ENCODE measurements around the gene MAML2.

Gene MAML2

DNA sequence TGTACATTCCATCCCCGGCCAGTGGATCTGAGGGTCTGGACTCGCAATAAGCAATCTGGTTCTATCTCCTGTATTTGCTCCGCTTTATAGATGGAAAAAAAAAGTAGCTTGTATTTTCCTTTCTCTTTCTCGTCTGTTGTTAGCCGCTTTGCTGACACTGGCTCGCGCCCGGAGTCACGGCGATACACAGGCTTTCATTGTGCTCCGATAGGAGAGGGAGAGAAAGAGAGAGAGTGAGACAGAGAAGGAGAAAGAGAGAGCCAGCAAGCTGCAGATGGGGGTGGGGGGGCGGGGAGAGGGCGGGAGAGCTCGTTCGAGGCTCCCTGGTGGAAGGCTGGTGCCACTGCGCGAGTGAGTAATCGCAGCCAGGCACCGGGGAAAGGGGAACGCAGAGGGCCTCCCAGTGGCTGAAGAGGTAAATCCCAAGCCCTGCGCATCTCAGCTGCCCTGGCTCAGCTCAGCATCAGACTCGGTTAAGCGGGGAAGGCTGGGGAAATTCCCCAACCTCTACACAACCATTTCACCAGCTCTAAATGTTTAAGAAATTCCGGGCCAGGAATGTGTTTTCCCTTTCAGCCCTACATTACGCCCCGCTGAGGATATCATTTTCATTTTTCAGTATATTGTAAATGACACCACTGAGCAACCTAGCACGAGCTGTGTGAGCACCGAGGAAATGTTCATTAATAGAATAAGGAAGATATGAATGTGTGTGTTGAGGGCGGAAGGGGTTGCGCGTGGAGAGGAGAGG is at the start of gene MAML2:
MAML2 (minus strand) TSS at position 235 of the 751 bp plus-strand sequence. CDS start 1,300 bp downstream, outside the sequence.
- DNase-seq, result peak; percentile 97

DNA sequence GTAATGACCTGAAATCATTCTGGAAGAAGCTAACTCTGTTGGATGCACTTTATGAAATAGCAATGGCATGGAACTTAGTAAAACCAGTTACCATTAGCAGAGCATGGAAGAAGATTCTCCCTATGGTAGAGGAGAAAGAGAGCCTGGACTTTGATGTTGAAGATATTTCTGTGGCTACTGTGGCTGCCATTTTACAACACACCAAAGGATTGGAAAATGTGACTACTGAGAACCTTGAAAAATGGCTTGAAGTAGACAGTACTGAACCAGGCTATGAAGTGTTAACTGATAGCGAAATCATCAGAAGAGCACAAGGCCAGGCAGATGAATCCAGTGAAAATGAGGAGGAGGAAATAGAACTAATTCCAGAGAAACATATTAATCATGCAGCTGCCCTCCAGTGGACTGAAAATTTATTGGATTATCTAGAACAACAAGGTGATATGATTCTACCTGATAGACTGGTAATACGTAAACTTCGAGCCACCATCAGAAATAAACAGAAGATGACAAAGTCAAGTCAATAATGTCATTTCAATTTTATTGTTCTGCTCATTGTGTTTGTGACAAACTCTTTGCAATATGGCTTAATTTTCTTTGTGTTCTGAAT is 48.8 kb upstream of the MAML2 start:
- no peak for DNase-seq

DNA sequence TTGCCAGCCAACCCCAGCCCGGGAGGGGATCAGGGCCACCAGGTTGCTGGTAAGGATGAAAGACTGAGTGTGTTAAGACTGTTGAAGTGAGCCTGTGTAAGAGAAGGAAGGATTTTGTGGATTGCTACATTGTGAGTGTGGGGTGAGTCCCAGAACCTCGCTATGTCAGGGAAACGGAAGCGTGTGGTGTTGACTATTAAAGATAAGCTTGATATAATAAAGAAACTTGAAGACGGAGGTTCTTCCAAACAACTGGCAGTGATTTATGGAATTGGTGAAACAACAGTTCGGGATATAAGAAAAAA is 47.4 kb upstream of the MAML2 start:
- DNase-seq, result peak; percentile 59

DNA sequence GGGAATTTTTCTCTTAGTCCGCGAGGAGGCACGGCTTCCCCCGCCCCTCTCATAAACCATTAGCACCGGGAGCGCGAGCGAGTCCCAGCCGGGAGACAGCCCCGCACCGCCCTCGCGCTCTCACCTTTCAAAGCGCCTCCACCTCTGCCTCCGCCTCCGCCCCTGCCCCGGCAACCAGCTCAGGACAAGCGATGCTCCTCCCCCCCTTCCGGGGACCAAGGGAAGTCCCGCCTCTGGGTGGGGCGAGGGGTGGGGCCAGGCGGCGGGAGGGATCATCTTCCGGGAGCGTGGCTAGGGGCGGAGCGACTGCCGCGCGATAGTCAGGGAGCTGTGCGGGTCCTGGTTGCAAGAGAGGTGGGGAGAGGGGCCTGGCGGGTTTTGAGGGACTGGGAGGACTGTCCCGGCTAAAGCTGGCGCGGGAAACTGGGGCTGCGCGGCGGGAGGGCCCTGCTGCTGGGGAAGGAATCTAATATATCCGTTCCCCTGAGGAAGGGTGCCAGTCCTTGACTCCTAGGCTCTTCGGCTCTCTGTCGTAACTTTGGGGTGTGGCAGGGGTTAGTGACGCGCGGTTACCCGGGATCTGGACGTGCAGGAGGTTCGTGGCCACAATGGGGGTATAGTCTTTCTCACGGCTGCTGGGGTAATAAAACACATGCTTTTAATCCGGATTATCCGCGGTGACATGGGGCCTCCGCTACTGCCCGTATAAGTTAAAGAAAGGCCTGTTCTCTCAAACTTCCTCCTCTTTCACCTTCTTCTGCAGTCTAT is 46.9 kb upstream of the MAML2 start, which contains the start of the genes CCDC82 and JRKL:
CCDC82 (minus strand) TSS at position 193 of the 768 bp plus-strand sequence. CDS start 5,165 bp downstream, outside the sequence.
JRKL (plus strand) TSS at position 294 of the 768 bp plus-strand sequence. CDS start 637 bp downstream, outside the sequence.
- peak; percentile 98 for DNase-seq

DNA sequence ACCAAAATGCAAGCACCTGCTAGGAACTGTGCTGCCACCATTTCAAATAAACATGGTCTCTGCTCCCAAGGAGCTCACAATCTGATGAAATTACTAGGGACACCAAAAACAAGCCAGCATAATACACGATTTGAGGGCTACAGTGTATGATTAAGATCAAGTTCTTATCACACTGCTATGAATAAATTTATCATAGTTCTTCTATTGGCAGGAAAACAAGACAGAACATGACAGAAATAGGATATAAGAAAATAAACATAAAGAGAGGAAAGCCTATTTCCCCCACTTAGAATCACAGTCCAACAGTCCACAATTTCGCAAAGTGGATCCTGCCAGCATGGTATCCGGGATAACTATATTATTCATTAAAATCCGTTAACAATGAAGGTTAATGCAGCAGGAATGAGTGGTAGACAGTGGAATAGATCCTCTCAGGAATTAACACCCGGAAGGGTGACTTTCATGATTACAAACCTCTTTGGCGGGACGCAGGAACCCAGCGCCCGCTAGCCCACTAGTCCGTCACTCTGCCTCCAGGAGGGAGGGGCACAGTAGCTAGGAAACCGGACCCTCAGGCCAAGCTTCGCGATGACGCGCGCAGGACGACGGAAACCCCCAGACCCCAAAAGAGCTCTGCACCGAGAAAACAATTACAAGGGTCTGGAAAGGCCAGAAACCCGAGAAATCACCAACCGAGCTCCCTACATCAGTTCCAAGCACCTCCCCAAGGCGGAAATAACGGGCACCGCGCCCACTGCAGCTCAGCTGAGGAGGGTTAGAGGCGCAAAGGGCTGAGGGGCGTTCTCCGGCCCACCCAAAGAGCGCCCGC is 46.1 kb upstream of the MAML2 start:
- peak; percentile 78 for DNase-seq

DNA sequence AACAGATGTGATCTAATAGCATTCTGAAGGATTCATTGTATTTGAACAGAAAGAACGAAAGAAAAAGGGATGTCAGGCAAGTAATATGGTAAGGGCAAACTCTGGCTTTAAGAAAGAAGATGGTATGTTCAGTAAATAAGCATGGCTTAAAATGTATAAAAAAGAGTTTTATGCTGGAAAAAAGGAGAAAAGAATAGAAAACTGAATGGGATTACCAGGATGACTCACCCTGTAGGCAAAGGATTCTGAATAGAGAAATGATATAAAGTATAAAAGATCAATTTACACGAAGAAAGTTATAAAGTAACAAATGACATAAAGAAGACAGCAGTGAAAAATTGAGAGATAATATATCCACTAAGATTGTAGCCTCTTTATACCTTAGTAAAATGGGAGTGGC is 42.2 kb upstream of the MAML2 start:
- no peak for DNase-seq

DNA sequence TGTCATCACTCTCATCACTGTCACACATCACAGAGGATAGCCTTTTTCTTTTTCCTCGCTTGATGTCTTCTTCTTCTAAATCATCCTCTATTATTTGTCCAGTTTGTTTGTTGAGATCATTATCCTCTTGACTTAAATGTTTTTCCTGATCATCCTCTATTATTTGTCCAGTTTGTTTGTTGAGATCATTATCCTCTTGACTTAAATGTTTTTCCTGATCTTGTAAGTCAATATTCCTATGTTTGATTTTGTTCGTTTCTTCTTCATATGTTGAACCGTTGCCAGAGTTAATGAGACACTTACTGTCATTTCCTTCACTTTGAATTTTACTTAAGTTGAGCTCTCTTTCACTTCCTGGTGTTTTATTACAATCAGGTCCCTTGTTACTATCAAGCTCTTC is 41.2 kb upstream of the MAML2 start:
- no peak for DNase-seq

DNA sequence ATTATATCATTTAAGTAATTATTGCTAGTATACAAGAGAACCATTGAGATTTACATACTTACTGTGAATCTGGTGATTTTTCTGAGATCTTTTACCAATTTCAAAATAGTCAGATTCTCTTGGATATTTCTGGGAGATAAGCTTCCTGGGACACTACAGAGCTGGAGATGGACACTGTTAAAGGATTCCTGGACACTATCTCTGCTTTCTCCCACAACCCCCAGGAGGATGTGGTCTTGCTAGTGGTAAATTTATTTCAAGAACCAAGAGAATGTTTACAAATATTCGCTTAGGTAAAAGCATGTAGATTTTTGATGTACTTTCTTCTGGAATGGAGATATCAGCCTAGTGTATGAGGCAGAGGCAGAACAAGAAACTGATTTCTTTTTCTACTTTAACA is 33.8 kb upstream of the MAML2 start:
- no peak for DNase-seq

DNA sequence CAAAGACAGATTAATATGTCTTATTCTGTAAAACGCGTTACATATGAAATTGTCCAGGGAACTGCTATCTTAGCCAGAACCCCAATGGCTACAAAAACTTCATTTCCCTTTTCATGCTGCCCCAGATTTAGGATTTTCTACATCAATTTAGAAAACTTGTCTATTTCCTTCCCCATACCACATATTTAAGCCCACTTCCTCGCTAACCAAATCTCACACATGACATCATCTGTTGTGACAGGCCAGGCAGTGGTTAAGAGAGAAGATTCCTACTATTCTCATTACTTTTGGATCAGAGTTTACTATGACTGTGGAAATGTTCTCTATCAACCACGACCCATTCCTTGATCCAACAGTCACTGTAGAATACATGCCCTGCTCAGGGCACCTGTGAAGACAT is 30.8 kb upstream of the MAML2 start:
- no peak for DNase-seq

DNA sequence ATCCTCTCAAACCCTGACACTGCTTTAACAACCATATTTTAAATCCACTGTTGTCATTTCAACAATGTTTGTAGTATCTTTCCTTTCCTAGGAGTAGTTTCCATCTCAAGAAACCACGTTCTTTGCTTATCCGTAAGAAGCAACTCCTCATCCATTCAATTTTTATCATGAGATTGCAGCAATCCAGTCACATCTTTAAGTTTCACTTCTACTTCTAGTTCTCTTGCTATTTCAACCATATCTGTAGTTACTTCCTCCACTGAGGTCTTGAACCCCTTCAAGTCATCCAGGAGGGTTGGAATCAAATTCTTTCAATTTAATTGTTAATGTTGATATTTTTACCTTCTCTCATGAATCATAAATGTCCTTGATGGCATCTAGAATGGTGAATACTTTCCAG is 24.3 kb upstream of the MAML2 start:
- DNase-seq, result no peak

DNA sequence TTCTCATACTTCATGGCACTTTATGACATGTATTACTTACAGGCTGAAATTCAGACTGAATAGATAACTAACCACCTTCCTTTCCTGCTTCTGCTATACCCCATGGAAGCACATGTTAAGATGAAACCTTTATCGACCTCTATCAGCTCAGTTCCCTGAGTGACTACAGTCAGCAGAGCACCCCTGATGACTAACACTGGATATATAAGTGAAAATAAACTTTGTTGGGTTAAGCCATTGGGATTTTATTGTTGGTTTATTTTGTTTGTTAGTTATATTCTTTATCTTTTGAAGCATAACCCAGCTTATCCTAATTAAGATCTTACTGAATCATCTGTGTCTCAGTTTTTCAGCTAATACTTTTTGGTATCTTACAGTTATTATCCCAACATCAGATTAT is 23.0 kb upstream of the MAML2 start:
- no peak for DNase-seq

DNA sequence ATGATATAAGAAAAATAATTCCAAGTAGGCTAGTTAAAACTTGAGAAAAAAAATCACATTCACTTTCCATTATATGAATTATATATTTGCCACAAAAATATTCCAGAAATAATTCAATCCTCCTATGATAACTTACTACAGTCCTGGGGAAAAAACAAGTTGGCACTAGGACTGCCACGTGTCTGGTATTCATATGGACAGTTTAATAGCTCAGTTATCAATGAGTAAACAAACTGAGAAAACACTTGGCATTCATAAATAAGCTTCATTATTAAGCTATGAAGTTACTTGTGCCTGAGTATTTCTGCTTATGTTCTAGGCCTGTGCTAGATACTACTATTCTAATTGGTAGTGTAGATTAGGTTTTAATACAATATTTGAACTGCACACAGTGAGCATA is 22.5 kb upstream of the MAML2 start:
- no peak for DNase-seq

DNA sequence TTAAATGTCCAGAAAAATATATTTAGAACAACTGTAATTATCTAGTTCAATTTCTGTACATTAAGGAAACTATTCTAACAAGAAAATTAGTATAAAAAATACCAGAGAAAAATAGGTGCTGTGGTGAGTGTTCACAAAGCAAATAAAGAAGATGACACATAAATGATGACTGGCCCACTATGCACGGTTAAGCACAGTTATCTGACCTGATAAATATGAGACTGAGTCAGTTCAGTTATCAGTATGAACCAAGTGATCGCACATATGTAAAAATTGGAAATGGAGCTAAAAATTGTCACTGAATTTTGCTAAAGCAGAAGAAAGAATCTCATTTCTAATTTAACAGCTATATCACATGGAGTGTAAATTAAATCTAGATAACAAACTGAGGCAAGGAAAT is 18.8 kb upstream of the MAML2 start:
- peak; percentile 23 for DNase-seq

DNA sequence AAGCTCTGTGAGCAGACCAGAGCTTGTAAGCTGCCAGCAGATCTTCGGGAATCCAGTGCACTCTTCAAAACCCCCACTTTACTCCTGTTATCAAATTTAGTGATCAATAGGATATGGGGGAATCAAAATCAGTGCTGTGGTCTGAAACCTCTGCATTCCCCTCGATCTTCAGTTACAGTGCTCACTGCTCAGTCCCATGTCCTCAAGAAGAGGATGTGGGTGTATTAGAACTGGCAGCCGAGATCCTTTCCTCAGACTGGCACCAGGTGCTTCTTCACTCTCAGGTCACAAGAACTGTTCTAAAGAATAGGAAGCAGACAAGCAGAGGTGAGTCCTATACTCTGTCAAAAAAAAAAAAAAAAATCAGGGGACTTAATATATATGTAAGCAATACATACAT is 15.3 kb upstream of the MAML2 start:
- no peak for DNase-seq

DNA sequence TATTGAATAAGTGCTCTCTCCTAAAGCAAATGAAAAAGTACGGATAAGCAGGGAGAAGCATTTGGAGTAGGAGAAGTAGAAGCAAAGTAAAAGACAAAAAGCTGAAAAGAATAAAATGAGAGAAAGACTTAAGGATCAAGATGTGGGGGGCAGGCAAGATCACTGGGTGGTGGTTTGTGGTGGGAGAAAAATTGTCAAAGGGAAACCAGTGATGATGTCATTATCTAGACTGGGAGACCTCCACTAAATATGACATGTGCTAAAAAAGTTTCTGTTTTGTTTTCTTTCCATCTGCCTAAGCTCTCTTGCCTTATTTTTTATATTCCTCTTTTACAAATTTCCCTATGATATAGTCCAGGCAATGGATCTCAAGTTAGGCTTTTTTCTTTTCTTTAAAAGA is 14.8 kb upstream of the MAML2 start:
- no peak for DNase-seq

DNA sequence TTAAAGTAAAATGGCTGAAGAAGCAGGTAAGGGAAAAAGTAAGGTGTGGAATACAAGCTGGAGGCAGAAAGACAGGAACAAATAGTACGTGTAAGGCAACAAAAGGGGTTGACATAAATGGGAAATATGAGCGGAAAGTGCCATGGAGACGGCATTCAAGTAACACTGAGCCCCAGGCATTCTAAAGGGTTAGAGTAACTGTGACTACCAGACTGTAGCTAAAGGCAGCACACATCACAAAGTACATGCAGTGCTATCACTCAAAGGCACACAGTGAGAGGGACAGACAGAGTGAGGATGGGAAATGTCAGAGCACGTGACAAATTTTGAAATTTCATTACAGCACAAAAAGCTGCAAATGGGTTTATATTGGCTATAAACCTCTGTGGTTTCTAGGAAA is 13.9 kb upstream of the MAML2 start:
- DNase-seq, result no peak

DNA sequence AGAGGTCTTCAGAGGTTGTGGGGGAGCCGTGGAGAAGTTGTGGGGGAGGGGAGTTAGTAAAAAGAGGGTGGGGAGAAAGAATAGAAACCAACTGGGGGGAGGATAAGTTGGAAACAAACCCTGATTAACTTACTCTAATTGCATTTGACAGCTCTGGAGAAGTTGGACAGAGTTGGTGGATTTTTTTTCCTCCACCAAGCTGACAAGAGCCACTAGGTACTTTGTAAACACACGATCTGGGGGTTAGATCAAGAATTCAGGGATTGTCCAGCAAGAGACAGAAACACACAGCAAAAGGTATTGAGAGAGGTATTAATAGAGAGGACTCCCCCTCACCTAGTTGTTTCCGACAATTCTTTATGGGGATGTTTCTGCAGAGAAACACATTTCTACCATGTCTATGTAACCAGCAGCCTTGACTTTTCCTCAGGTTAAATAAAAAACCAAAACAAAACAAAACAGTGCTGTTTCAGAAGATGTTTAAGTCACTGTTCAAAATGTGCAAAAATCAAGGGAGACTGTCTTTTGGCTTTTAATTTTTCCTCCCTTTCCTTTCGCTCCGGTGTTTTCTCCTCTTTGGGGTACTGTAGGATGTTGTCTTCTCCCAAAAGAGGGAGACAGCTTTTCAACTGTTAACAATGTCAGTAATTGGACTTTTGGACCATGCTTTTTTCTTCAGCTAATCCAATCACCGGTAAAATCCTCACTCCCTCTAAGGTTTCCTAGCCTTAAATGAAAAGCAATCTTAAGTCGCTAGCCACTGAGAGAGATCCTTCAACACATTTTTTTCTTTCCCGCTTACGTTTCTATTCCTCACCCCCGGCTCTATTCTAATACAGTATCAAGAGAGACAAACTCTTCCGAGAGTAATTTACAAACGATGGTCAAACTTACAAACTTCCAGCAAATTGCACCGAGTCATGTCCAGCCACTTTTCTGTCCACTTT is 708 bp downstream of the MAML2 start:
- DNase-seq, result peak; percentile 37

DNA sequence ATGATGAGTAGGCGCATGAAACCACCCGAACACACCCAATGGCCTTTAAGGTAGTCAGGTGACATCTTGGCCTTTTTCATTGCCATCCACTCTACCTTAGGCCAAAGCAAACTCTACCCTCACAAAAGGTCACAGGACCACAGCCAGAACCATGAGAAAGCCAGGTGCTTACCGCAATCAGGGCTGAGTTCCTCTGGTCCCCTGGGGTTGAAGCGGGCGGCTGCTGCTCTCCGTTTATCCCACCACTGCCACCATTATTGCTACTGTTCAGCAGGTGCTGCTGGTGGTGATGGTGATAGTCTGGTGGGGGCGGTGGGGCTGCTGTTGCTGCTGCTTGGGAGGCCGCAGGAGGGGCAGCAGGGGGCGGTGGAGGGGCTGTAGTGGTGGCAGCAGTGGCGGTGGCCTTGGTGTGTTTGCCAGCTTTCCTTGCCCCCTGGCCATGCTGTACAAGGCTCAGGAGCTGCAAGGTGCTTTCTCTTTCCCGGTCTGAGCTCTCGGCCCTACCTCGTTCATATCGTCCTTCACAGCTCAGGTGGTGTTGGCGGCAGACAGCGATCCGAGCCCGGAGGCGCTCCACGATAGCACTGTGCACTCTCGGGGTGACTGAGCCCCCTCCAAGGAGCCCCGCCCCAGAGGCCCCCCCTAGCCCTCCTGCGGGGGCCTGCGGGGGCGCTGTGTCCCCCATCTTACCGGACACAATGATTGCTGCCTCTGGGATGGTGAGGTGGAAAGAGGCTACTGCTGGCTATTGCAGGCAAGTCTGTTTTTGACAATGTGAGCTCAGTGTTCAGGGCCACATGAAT is 1.6 kb downstream of the MAML2 start:
- DNase-seq, result peak; percentile 60

DNA sequence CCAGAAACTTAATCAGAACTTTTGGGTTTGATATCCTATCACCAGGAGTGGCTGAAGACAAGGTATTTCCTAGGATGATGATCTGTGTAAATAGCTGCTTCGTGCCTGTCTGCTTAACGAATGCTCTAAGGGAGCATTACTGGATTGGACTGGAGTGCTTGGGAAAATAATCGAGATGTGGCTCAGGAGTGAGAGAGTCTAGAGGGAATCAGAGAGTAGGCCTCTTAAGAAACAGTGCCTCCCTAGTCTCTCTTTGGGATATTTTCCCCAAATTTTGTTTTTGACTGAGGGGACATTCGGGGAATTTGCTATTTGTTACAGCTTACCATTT is 2.5 kb downstream of the MAML2 start:
- DNase-seq, result no peak

DNA sequence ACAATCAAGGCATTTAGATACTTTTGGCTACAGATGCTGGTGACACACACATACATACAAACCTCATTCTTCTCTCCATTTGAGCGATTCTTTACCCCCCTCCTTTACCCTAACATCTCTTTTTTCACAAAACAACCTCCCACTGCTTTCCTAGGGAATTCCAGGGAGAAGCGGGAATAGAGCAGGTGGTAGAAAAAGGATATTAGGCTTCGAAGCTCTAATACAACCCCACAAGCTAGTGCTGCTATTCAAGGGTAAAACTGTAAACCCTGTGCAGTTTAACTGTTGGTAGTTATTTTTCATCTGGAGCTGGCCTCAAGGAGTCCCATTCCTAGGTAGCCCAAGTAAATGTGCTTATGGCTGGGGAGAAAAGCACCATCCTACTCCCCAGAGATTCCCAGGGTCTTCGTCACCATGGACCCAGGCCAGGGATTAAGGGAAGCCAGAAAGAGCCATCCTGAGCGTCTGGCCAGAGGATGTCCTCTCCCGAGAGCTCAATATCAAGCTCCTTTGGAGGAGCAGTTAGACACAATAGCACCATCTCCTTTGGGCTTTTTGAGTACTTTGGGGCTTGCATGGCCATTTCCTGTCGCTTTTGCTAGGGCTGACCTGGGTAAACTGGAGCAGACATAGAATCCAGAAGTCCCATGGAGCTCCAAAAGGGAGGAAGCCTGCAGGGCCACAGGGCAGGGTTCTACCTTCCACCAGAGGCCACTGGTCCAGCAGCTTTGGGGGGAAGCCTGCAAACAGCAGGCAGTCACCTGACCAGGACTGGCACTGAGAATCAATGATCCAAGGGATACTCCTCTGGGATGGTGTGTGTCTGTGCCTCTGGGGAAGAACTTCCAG is 3.1 kb downstream of the MAML2 start:
- no peak for DNase-seq

All from hematopoietic multipotent progenitor cell treated with erythropoietin and hydrocortisone succinate and interleukin-3 and kit ligand, for 4 days (in vitro differentiated cells).